Measurements from ENCODE around the gene RAB11FIP4. TPM values are rescaled to one million over a fixed set of nuclear protein-coding genes. Genes with fewer than 3 reads are reported as not detected.

RAB11FIP4 gene
- total and polyA plus RNA-seq, 2 of the 8 experiments (the other 6 are each of a cell fraction or from before 2014, with no cell fraction given): 21.7 to 53.2 TPM

DNA sequence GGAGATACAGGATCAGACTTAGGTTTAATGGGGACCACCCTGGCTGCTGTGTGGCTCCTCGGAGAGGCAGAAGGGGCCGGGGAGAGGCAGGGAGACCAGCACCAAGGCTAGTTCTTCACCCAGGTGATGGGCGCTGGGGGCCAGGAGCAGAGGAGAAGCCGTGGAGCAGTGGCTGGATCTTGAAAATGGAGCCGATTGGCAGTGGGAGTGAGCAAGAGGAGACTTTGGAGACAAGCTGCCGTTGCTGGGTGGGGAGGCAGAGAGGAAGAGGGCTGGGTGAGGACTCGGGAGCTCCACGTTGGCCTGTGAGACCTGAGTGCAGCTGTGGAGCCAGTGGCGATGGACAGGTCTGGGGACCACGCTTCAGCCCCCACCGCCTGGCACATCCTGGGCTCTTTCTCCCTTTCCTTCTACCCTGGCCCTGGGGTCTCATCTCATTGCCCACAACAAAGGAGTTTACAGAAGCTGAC lies 9.0 kb downstream of the RAB11FIP4 start (continued):
- TF ChIP-seq, protein P1, sequence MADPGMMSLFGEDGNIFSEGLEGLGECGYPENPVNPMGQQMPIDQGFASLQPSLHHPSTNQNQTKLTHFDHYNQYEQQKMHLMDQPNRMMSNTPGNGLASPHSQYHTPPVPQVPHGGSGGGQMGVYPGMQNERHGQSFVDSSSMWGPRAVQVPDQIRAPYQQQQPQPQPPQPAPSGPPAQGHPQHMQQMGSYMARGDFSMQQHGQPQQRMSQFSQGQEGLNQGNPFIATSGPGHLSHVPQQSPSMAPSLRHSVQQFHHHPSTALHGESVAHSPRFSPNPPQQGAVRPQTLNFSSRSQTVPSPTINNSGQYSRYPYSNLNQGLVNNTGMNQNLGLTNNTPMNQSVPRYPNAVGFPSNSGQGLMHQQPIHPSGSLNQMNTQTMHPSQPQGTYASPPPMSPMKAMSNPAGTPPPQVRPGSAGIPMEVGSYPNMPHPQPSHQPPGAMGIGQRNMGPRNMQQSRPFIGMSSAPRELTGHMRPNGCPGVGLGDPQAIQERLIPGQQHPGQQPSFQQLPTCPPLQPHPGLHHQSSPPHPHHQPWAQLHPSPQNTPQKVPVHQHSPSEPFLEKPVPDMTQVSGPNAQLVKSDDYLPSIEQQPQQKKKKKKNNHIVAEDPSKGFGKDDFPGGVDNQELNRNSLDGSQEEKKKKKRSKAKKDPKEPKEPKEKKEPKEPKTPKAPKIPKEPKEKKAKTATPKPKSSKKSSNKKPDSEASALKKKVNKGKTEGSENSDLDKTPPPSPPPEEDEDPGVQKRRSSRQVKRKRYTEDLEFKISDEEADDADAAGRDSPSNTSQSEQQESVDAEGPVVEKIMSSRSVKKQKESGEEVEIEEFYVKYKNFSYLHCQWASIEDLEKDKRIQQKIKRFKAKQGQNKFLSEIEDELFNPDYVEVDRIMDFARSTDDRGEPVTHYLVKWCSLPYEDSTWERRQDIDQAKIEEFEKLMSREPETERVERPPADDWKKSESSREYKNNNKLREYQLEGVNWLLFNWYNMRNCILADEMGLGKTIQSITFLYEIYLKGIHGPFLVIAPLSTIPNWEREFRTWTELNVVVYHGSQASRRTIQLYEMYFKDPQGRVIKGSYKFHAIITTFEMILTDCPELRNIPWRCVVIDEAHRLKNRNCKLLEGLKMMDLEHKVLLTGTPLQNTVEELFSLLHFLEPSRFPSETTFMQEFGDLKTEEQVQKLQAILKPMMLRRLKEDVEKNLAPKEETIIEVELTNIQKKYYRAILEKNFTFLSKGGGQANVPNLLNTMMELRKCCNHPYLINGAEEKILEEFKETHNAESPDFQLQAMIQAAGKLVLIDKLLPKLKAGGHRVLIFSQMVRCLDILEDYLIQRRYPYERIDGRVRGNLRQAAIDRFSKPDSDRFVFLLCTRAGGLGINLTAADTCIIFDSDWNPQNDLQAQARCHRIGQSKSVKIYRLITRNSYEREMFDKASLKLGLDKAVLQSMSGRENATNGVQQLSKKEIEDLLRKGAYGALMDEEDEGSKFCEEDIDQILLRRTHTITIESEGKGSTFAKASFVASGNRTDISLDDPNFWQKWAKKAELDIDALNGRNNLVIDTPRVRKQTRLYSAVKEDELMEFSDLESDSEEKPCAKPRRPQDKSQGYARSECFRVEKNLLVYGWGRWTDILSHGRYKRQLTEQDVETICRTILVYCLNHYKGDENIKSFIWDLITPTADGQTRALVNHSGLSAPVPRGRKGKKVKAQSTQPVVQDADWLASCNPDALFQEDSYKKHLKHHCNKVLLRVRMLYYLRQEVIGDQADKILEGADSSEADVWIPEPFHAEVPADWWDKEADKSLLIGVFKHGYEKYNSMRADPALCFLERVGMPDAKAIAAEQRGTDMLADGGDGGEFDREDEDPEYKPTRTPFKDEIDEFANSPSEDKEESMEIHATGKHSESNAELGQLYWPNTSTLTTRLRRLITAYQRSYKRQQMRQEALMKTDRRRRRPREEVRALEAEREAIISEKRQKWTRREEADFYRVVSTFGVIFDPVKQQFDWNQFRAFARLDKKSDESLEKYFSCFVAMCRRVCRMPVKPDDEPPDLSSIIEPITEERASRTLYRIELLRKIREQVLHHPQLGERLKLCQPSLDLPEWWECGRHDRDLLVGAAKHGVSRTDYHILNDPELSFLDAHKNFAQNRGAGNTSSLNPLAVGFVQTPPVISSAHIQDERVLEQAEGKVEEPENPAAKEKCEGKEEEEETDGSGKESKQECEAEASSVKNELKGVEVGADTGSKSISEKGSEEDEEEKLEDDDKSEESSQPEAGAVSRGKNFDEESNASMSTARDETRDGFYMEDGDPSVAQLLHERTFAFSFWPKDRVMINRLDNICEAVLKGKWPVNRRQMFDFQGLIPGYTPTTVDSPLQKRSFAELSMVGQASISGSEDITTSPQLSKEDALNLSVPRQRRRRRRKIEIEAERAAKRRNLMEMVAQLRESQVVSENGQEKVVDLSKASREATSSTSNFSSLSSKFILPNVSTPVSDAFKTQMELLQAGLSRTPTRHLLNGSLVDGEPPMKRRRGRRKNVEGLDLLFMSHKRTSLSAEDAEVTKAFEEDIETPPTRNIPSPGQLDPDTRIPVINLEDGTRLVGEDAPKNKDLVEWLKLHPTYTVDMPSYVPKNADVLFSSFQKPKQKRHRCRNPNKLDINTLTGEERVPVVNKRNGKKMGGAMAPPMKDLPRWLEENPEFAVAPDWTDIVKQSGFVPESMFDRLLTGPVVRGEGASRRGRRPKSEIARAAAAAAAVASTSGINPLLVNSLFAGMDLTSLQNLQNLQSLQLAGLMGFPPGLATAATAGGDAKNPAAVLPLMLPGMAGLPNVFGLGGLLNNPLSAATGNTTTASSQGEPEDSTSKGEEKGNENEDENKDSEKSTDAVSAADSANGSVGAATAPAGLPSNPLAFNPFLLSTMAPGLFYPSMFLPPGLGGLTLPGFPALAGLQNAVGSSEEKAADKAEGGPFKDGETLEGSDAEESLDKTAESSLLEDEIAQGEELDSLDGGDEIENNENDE (IDR thresholded peaks at IDR 0.05; ENCODE audit: insufficient replicate concordance, low read length): no peak
- TF ChIP-seq CEBPB (IDR thresholded peaks at IDR 0.05; ENCODE audit: low read depth, low read length) (no peak), RAD21 (IDR thresholded peaks at IDR 0.05 in 1 of 2, conservative IDR thresholded peaks at IDR 0.05 in 1 of 2; ENCODE audit: low read depth in 2 of 2, low read length in 2 of 2) (no peak), TAF1 (IDR thresholded peaks at IDR 0.05; ENCODE audit: low read depth, low read length) (no peak), TAF7 (optimal IDR thresholded peaks at IDR 0.05; ENCODE audit: borderline replicate concordance, low read depth, low read length) (no peak), RNF2 (IDR thresholded peaks at IDR 0.05; ENCODE audit: borderline replicate concordance, low read depth, low read length, missing control alignments, poor library complexity, severe bottlenecking) (no peak), CHD1 (IDR thresholded peaks at IDR 0.05; ENCODE audit: low read depth, low read length) (no peak), ASH2L (IDR thresholded peaks at IDR 0.05; ENCODE audit: low read length) (no peak), SRF (IDR thresholded peaks at IDR 0.05; ENCODE audit: low read depth, low read length) (no peak)
- TF ChIP-seq, protein P2, sequence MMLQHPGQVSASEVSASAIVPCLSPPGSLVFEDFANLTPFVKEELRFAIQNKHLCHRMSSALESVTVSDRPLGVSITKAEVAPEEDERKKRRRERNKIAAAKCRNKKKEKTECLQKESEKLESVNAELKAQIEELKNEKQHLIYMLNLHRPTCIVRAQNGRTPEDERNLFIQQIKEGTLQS (IDR thresholded peaks at IDR 0.05; ENCODE audit: insufficient read depth, low read depth, low read length): no peak
